ENCODE data around the gene PKDREJ.

- TF ChIP-seq CTCF (IDR thresholded peaks at IDR 0.05), result no peak
- TF ChIP-seq POLR2A (IDR thresholded peaks at IDR 0.05), result no peak
- TF ChIP-seq POLR2AphosphoS5 (IDR thresholded peaks at IDR 0.05), result no peak
These were observed 9.1 kb upstream of the PKDREJ start for GRCh38 chr22:46272196-46272595.

Measured in prostate gland (tissue), 2 donors.